ENCODE results near the gene NUP188.

DNA sequence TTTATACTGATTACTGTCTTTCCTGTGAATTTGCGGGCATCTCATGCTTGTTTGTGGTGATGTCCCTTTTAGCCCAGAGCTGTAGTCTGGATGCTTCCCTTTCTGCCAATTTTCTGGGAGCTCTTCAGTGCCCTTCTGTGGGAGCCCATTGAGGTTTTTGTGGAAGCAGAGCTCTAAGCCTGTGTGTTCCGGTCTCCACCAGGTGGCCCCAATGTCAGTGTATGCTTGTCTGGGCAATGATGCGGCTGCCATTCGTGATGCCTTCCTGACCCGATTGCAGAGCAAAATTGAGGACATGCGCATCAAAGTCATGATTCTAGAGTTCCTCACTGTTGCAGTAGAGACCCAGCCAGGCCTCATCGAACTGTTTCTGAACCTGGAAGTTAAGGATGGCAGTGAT lies 45.5 kb downstream of the NUP188 start:
- TF ChIP-seq, protein P1, sequence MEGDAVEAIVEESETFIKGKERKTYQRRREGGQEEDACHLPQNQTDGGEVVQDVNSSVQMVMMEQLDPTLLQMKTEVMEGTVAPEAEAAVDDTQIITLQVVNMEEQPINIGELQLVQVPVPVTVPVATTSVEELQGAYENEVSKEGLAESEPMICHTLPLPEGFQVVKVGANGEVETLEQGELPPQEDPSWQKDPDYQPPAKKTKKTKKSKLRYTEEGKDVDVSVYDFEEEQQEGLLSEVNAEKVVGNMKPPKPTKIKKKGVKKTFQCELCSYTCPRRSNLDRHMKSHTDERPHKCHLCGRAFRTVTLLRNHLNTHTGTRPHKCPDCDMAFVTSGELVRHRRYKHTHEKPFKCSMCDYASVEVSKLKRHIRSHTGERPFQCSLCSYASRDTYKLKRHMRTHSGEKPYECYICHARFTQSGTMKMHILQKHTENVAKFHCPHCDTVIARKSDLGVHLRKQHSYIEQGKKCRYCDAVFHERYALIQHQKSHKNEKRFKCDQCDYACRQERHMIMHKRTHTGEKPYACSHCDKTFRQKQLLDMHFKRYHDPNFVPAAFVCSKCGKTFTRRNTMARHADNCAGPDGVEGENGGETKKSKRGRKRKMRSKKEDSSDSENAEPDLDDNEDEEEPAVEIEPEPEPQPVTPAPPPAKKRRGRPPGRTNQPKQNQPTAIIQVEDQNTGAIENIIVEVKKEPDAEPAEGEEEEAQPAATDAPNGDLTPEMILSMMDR (conservative IDR thresholded peaks at IDR 0.05; ENCODE audit: low read depth in 2 of 2) = peak; percentile 47 to 55
- TF ChIP-seq, protein P2, sequence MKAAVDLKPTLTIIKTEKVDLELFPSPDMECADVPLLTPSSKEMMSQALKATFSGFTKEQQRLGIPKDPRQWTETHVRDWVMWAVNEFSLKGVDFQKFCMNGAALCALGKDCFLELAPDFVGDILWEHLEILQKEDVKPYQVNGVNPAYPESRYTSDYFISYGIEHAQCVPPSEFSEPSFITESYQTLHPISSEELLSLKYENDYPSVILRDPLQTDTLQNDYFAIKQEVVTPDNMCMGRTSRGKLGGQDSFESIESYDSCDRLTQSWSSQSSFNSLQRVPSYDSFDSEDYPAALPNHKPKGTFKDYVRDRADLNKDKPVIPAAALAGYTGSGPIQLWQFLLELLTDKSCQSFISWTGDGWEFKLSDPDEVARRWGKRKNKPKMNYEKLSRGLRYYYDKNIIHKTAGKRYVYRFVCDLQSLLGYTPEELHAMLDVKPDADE (IDR thresholded peaks at IDR 0.05) = no peak
- no peak for TF ChIP-seq EZH2 (IDR thresholded peaks at IDR 0.05; ENCODE audit: low read depth, unreplicated experiment)
- TF ChIP-seq JUNB (IDR thresholded peaks at IDR 0.05; ENCODE audit: unreplicated experiment) = no peak
- no peak for TF ChIP-seq EZH2phosphoT487 (IDR thresholded peaks at IDR 0.05; ENCODE audit: unreplicated experiment)
- TF ChIP-seq, protein P3, sequence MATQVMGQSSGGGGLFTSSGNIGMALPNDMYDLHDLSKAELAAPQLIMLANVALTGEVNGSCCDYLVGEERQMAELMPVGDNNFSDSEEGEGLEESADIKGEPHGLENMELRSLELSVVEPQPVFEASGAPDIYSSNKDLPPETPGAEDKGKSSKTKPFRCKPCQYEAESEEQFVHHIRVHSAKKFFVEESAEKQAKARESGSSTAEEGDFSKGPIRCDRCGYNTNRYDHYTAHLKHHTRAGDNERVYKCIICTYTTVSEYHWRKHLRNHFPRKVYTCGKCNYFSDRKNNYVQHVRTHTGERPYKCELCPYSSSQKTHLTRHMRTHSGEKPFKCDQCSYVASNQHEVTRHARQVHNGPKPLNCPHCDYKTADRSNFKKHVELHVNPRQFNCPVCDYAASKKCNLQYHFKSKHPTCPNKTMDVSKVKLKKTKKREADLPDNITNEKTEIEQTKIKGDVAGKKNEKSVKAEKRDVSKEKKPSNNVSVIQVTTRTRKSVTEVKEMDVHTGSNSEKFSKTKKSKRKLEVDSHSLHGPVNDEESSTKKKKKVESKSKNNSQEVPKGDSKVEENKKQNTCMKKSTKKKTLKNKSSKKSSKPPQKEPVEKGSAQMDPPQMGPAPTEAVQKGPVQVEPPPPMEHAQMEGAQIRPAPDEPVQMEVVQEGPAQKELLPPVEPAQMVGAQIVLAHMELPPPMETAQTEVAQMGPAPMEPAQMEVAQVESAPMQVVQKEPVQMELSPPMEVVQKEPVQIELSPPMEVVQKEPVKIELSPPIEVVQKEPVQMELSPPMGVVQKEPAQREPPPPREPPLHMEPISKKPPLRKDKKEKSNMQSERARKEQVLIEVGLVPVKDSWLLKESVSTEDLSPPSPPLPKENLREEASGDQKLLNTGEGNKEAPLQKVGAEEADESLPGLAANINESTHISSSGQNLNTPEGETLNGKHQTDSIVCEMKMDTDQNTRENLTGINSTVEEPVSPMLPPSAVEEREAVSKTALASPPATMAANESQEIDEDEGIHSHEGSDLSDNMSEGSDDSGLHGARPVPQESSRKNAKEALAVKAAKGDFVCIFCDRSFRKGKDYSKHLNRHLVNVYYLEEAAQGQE (IDR thresholded peaks at IDR 0.05; ENCODE audit: unreplicated experiment) = no peak
- no peak for TF ChIP-seq POLR2AphosphoS5 (IDR thresholded peaks at IDR 0.05; ENCODE audit: low read depth)
- no peak for TF ChIP-seq CREB1 (CRISPR knock-in tag; IDR thresholded peaks at IDR 0.05; ENCODE audit: low read depth)
- TF ChIP-seq ZNF331 (CRISPR knock-in tag; IDR thresholded peaks at IDR 0.05; ENCODE audit: low read depth) = no peak
- no peak for TF ChIP-seq ZNF114 (CRISPR knock-in tag; IDR thresholded peaks at IDR 0.05)
- TF ChIP-seq, protein P4, sequence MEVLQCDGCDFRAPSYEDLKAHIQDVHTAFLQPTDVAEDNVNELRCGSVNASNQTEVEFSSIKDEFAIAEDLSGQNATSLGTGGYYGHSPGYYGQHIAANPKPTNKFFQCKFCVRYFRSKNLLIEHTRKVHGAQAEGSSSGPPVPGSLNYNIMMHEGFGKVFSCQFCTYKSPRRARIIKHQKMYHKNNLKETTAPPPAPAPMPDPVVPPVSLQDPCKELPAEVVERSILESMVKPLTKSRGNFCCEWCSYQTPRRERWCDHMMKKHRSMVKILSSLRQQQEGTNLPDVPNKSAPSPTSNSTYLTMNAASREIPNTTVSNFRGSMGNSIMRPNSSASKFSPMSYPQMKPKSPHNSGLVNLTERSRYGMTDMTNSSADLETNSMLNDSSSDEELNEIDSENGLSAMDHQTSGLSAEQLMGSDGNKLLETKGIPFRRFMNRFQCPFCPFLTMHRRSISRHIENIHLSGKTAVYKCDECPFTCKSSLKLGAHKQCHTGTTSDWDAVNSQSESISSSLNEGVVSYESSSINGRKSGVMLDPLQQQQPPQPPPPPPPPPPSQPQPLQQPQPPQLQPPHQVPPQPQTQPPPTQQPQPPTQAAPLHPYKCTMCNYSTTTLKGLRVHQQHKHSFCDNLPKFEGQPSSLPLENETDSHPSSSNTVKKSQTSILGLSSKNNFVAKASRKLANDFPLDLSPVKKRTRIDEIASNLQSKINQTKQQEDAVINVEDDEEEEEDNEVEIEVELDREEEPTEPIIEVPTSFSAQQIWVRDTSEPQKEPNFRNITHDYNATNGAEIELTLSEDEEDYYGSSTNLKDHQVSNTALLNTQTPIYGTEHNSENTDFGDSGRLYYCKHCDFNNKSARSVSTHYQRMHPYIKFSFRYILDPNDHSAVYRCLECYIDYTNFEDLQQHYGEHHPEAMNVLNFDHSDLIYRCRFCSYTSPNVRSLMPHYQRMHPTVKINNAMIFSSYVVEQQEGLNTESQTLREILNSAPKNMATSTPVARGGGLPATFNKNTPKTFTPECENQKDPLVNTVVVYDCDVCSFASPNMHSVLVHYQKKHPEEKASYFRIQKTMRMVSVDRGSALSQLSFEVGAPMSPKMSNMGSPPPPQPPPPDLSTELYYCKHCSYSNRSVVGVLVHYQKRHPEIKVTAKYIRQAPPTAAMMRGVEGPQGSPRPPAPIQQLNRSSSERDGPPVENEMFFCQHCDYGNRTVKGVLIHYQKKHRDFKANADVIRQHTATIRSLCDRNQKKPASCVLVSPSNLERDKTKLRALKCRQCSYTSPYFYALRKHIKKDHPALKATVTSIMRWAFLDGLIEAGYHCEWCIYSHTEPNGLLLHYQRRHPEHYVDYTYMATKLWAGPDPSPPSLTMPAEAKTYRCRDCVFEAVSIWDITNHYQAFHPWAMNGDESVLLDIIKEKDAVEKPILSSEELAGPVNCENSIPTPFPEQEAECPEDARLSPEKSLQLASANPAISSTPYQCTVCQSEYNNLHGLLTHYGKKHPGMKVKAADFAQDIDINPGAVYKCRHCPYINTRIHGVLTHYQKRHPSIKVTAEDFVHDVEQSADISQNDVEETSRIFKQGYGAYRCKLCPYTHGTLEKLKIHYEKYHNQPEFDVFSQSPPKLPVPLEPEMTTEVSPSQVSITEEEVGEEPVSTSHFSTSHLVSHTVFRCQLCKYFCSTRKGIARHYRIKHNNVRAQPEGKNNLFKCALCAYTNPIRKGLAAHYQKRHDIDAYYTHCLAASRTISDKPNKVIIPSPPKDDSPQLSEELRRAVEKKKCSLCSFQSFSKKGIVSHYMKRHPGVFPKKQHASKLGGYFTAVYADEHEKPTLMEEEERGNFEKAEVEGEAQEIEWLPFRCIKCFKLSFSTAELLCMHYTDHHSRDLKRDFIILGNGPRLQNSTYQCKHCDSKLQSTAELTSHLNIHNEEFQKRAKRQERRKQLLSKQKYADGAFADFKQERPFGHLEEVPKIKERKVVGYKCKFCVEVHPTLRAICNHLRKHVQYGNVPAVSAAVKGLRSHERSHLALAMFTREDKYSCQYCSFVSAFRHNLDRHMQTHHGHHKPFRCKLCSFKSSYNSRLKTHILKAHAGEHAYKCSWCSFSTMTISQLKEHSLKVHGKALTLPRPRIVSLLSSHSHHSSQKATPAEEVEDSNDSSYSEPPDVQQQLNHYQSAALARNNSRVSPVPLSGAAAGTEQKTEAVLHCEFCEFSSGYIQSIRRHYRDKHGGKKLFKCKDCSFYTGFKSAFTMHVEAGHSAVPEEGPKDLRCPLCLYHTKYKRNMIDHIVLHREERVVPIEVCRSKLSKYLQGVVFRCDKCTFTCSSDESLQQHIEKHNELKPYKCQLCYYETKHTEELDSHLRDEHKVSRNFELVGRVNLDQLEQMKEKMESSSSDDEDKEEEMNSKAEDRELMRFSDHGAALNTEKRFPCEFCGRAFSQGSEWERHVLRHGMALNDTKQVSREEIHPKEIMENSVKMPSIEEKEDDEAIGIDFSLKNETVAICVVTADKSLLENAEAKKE (CRISPR knock-in tag; IDR thresholded peaks at IDR 0.05) = no peak
- TF ChIP-seq STAT1 (IDR thresholded peaks at IDR 0.05; ENCODE audit: unreplicated experiment) = no peak
- TF ChIP-seq NANOG (IDR thresholded peaks at IDR 0.05; ENCODE audit: borderline replicate concordance) = no peak

All from GM23338 (cell line).